GM12875 (cell line): Measurements from ENCODE around the gene WDR45B.

Experiments
- H3K4me3 ChIP-seq: one replicate; pipeline ENCODE4 v1.5.1; 2011; ENCODE audit warnings: low read depth, low read length, control low read depth
- TF ChIP-seq, protein P1 (sequence below): IDR thresholded peaks from 2 replicates; pipeline ENCODE4 v1.5.1; 2011; ENCODE audit warnings: low read depth, mild to moderate bottlenecking, control low read depth, inconsistent platforms, low read length, moderate library complexity, borderline replicate concordance; ENCODE audit not compliant: insufficient read depth

Gene WDR45B

DNA sequence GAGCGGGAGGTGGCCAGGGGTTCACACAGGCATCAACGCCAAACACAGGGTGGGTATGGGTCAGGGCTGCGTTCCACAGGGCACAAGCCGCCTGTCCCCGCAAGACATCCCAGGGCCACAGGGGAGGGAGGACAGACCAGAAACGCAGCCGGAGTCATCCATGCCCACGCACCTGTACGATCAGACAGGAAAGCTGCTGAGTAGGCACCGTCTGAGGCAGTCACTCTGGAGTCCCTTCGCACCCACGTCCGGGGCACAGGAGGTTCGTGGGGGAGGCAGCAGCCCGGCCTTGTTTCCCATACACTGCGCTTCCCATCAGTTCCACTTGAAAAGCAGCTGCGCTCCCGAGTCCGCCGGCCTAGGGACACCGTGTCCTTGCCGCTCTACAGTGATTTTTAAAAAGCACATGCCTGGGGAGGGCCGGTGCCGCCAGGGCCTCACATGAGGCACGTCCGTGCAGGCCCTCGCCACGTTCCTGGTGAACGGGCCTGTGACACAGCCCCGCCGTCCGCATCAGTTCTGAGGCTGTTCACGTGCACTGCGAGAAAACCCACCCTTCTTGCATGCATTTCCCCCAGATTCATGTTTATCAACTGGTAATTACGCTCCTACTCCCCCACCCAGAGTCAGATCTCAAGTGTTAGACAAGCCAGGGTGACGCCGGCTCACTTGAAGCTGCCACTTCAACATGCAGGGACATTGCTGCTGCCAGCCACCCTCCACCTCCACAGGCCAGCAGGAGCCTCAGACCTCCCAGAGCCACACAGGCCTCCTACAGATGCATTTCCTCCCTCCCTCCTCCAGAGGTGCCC is 34.8 kb downstream of the WDR45B start:
- TF ChIP-seq, protein P1, sequence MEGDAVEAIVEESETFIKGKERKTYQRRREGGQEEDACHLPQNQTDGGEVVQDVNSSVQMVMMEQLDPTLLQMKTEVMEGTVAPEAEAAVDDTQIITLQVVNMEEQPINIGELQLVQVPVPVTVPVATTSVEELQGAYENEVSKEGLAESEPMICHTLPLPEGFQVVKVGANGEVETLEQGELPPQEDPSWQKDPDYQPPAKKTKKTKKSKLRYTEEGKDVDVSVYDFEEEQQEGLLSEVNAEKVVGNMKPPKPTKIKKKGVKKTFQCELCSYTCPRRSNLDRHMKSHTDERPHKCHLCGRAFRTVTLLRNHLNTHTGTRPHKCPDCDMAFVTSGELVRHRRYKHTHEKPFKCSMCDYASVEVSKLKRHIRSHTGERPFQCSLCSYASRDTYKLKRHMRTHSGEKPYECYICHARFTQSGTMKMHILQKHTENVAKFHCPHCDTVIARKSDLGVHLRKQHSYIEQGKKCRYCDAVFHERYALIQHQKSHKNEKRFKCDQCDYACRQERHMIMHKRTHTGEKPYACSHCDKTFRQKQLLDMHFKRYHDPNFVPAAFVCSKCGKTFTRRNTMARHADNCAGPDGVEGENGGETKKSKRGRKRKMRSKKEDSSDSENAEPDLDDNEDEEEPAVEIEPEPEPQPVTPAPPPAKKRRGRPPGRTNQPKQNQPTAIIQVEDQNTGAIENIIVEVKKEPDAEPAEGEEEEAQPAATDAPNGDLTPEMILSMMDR: no peak

DNA sequence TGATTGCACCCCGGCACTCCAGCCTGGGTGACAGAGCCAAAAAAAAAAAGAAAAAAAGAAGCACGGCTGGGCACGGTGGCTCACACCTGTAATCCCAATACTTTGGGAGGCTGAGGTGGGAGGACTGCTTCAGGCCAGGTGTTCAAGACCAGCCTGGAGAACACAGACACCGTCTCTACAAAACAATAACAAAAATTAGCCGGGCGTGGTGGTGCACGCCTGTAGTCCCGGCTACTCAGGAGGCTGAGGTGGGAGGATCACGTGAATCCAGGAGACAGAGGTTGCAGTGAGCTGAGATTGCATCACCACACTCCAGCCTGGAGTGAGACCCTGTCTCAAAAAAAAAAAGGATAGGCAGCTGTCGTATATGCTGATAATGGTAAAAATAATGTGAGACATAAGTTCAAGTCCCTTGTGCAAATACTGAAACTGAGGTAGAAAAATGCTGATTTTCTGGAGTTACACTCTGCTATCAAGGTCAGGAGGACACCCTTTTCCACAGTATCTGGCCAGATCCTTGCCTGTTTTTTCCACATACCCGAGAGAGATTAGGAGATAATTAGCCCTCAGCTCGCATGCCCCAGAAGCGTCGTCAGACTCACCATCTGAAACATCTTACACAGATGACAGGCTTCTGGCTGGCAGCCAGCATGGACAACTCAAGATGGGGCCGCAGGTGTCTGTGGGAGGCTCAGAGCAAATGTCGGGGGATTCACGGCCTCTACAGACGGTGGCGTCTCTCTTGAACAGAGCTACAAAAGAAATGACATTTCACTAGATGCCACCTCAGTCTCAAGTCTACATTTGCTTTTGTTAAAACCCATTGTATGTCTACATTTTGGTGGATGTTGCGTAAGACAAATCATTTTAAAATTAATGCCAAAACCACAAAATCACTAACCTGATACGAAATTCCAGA is 36.8 kb downstream of the WDR45B start:
- TF ChIP-seq, protein P1: no peak
- H3K4me3 ChIP-seq: no peak overlapping the region

More for the DNA sequence above, 34.8 kb downstream of the WDR45B start:
- H3K4me3 ChIP-seq: no peak overlapping the region

DNA sequence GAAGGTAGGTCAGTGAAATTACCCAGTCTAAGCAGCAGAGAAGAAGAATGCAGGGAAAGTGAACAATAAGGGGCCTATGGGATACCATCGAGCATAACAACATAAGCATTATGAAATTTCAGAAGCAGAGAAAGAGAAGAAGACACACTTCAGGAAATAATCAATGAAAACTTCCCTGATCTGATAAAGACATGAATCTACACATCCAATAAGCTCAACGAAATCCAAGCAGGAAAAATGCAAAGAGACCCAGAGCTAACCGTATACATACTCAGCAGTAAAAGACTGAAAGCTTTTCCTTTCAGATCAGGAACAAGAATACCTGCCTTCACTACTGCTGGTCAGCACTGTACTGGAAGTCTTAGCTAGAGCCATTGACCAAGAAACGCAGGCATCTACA is 38.6 kb downstream of the WDR45B start:
- no peak overlapping the region for H3K4me3 ChIP-seq
- TF ChIP-seq, protein P1: no peak

DNA sequence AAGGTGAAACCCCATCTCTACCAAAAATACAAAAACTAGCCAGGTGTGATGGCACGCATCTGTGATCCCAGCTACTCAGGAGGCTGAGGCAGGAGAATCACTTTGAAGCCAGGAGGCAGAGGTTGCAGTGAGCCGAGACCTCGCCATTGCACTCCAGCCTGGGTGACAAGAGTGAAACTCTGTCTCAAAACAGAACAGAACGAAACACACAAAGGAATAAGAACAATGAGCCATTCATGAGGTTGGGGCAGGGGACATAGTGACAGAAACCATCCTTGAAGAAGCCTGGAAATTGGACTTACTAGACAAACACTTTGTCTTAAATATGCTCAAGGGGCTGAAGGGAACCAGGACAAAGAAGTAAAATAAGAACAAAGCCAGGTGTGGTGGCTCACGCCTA is 39.4 kb downstream of the WDR45B start:
- TF ChIP-seq, protein P1: no peak

DNA sequence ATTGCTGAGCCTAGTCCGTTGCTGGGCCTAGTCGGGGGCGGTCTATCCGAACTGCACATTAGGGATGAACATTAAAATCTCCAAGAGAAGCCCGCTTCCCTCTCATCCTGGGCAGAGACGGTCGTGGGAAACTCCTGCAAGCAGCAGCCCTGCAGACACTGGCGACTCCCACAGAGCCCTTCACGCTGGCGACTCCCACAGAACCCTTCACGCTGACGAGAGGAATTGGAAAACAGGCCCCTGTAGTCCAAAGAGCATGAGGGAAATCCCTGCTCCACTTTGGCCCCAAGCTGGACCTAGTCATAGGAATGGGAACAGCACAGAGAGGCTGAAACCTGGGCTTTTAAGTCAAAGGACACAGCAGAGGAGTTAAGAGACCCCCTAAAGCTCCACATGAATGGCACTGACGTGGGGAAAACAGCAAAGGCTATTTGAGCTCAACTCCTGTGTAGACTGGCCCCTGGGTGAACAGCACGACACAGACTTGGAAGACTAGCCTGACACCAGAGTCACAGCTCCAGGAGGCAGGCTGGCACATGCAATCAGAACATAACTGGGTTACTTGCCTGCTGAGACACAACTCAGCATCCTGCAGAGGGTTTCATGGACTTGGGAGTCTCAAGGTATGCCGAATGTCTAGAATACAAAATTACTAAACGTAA is 42.2 kb downstream of the WDR45B start:
- no peak overlapping the region for H3K4me3 ChIP-seq
- TF ChIP-seq, protein P1: no peak

More for the DNA sequence above, 39.4 kb downstream of the WDR45B start:
- H3K4me3 ChIP-seq: no peak overlapping the region

DNA sequence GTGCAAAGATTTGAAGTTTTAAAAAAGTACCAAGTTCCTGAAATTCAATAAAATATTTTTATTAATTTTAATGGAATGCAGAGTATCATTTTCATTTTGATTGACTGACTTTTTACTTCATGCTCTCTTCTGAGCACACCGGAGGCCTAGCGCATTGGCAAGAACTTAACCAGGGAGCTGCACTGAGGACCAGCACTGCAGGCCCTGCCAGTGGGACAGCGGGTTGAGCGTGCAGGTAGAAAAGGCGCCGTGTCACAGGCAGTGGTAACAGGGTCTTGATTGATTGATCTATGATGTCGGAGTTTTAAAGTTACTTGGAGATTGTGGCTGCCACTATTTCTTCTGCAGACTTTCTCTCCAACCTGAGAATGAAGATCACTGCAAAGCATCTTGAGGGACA is 43.7 kb downstream of the WDR45B start:
- TF ChIP-seq, protein P1: no peak
- H3K4me3 ChIP-seq: no peak overlapping the region
